HepG2 (cell line): ENCODE data around the gene BATF3. TPM values are rescaled to one million over a fixed set of nuclear protein-coding genes. Genes with fewer than 3 reads are reported as not detected.

Source experiments
- AHDC1 ChIP-seq: sonication (generic); formaldehyde crosslinking; IDR thresholded peaks from 2 replicates; pipeline ENCODE4 v1.5.1; 2020; ENCODE audit warnings: mild to moderate bottlenecking, missing genetic modification reagents, borderline replicate concordance
- ARID4A ChIP-seq: sonication (generic); formaldehyde crosslinking; IDR thresholded peaks from 2 replicates; pipeline ENCODE4 v1.5.0; 2020; ENCODE audit warnings: mild to moderate bottlenecking, missing genetic modification reagents, borderline replicate concordance
- HDAC2 ChIP-seq: sonication (generic); formaldehyde crosslinking; IDR thresholded peaks from 2 replicates; pipeline ENCODE4 v1.4.0; 2020; ENCODE audit warnings: missing genetic modification reagents
- HINFP ChIP-seq: sonication (generic); formaldehyde crosslinking; IDR thresholded peaks from 2 replicates; pipeline ENCODE4 v1.4.0; 2020; ENCODE audit warnings: low read depth, mild to moderate bottlenecking, missing genetic modification reagents
- ISL2 ChIP-seq: sonication (generic); formaldehyde crosslinking; IDR thresholded peaks from 2 replicates; pipeline ENCODE4 v1.5.0; 2020; ENCODE audit warnings: missing genetic modification reagents
- ZKSCAN8 ChIP-seq: IDR thresholded peaks from 2 replicates; pipeline ENCODE4 v1.6.1; 2016; ENCODE audit warnings: borderline replicate concordance, missing genetic modification reagents, missing compliant biosample characterization
- polyA plus RNA-seq, 8 experiments: library from polyadenylated mRNA; depleted of rRNA in 3 of 8; stranded (reverse) in 7 of 8; unstranded in 1 of 8; fragments of >200 nt; fragmentation: Illumina TruSeq in 4 of 8; extraction: Trizol in 4 of 8; gene quantifications; 2 replicates each; pipeline versions ENCODE4 v1.2.1 to v1.2.3, GENCODE V29; 2011 to 2016; ENCODE audit warnings: low read depth in 4 of 8, missing spikeins in 1 of 8, mixed read lengths in 1 of 8; ENCODE audit not compliant: insufficient read depth in 1 of 8
- total RNA-seq, 5 experiments: library from RNA; depleted of rRNA; stranded (reverse); fragments of >200 nt; fragmentation: Illumina TruSeq; extraction: Trizol; gene quantifications; 2 replicates each; pipeline ENCODE4 v1.2.3, GENCODE V29; 2016; ENCODE audit warnings: low read depth in 1 of 5

Gene BATF3
- total and polyA plus RNA-seq, 2 of the 13 experiments (the other 11 are each of a cell fraction or from before 2014, with no cell fraction given) = 0.13 TPM; not detected in 1

- peak; percentile 85; the same call in 1 of the 2 replicates for TF ChIP-seq AHDC1 (CRISPR knock-in tag)
- TF ChIP-seq HDAC2 (CRISPR knock-in tag) = peak; percentile 76
- peak; percentile 86 for TF ChIP-seq ISL2 (CRISPR knock-in tag)
- TF ChIP-seq ZKSCAN8 (CRISPR knock-in tag) = peak; percentile 75; the same call in 1 of the 2 replicates
- 0 out of 2 replicates have a peak, but pooled peaks have one; percentile 58 for TF ChIP-seq HINFP (CRISPR knock-in tag)
- TF ChIP-seq ARID4A = peak; percentile 21; the same call in 1 of the 2 replicates
Observed at GRCh38 chr1:212721388-212722247, 22.0 kb upstream of the BATF3 start (continued).
